Retinal pigment epithelial cell (primary cell): Measurements from ENCODE around the gene CELF4.

Experiments
- DNase-seq: peaks from one replicate; pipeline ENCODE4 v3.0.0-alpha.2; 2010; ENCODE audit warnings: low read depth
- H3K4me3 ChIP-seq: 2 replicates; pipeline ENCODE4 v1.5.1; 2011; ENCODE audit warnings: mild to moderate bottlenecking, low read length, control low read depth, moderate library complexity
- CTCF ChIP-seq: conservative IDR thresholded peaks from 2 replicates; pipeline ENCODE4 v1.5.1; 2011; ENCODE audit warnings: low read depth, low read length, control low read depth, inconsistent platforms

Gene CELF4

GRCh38 chr18:37407571-37407970 is 158.0 kb downstream of the CELF4 start:
- TF ChIP-seq CTCF = no peak
- no peak overlapping the region for H3K4me3 ChIP-seq
- DNase-seq = no peak

- no peak overlapping the region for H3K4me3 ChIP-seq
- DNase-seq = no peak
- no peak for TF ChIP-seq CTCF
These were observed 159.8 kb downstream of the CELF4 start for GRCh38 chr18:37405772-37406171.

GRCh38 chr18:37405229-37405628 is 160.4 kb downstream of the CELF4 start:
- no peak for TF ChIP-seq CTCF

GRCh38 chr18:37403788-37404187 is 161.8 kb downstream of the CELF4 start:
- TF ChIP-seq CTCF = no peak
- no peak for DNase-seq
- no peak overlapping the region for H3K4me3 ChIP-seq

More at GRCh38 chr18:37405229-37405628, 160.4 kb downstream of the CELF4 start:
- no peak overlapping the region for H3K4me3 ChIP-seq
- DNase-seq = no peak

- TF ChIP-seq CTCF = no peak
- no peak for DNase-seq
- no peak overlapping the region for H3K4me3 ChIP-seq
These were observed 162.4 kb downstream of the CELF4 start for GRCh38 chr18:37403100-37403781.

- H3K4me3 ChIP-seq = no peak overlapping the region
- no peak for TF ChIP-seq CTCF
- no peak for DNase-seq
These were observed 162.9 kb downstream of the CELF4 start for GRCh38 chr18:37402735-37403099.

GRCh38 chr18:37400802-37401201 is 164.8 kb downstream of the CELF4 start:
- no peak overlapping the region for H3K4me3 ChIP-seq
- no peak for TF ChIP-seq CTCF
- no peak for DNase-seq
